Vein endothelial cell (primary cell): ENCODE results near the gene ATP1B4. TPM values are rescaled to one million over a fixed set of nuclear protein-coding genes. Genes with fewer than 3 reads are reported as not detected.

ENCODE experiments used
- total RNA-seq: library from RNA; depleted of rRNA; stranded (reverse); fragments of >200 nt; gene quantifications from 2 replicates; pipeline ENCODE4 v1.2.3, GENCODE V29; 2012

The ATP1B4 gene
- total RNA-seq: not detected in 2 replicates

DNA sequence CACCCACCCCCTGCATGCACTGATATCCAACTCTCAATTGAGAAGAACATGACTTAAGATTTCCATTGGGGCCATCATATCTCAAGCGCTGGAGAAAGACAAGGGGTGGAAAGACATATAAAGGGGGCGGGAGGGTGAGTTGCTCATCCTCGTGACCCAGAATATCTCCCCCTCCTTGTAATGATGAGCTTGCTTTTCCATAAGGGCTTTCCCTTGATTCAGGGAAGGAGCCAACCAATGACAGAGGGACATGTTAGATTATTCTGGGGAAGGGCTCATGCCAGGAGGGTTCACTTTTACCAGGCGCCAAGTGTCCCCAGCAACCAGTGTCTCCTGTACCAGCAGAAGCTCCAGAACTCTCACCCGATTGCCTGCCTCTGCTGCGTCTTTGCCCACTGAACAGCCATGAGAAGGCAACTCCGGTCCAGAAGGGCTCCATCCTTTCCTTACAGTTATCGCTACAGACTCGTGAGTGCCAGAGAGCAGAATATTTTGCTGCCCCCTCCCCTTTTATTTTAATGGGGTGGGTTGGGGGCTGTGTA lies at the start of gene ATP1B4:
TSS of gene ATP1B4 (plus strand) at position 326 of the 542 bp plus-strand sequence. CDS start at position 406, 80 bp downstream.

Other genes starting within 250 kb of the ATP1B4 start
- gene RHOXF1, start 246.2 kb upstream of the ATP1B4 start, total RNA-seq: not detected in 2 replicates
- gene RHOXF2, start 203.5 kb upstream of the ATP1B4 start, total RNA-seq: not detected in 2 replicates
- 27.1 and 29.6 TPM in 2 replicates for gene ZBTB33, start 111.3 kb upstream of the ATP1B4 start, total RNA-seq
- not detected in 2 replicates for gene TMEM255A, start 50.6 kb upstream of the ATP1B4 start, total RNA-seq
- 149 and 150 TPM in 2 replicates for gene LAMP2, start 107.2 kb downstream of the ATP1B4 start, total RNA-seq
- gene CUL4B, start 198.9 kb downstream of the ATP1B4 start, total RNA-seq: 63.7 and 93.0 TPM in 2 replicates
- gene MCTS1, start 242.0 kb downstream of the ATP1B4 start, total RNA-seq: 42.5 and 47.0 TPM in 2 replicates